GM12874 (cell line): Measurements from ENCODE around the gene PIGN.

Source experiments
- TF ChIP-seq, protein P1 (sequence below): IDR thresholded peaks from 2 replicates; pipeline ENCODE4 v1.5.1; 2011; ENCODE audit warnings: low read depth, mild to moderate bottlenecking, control low read depth, low read length, moderate library complexity; ENCODE audit not compliant: insufficient read depth

The PIGN gene

DNA sequence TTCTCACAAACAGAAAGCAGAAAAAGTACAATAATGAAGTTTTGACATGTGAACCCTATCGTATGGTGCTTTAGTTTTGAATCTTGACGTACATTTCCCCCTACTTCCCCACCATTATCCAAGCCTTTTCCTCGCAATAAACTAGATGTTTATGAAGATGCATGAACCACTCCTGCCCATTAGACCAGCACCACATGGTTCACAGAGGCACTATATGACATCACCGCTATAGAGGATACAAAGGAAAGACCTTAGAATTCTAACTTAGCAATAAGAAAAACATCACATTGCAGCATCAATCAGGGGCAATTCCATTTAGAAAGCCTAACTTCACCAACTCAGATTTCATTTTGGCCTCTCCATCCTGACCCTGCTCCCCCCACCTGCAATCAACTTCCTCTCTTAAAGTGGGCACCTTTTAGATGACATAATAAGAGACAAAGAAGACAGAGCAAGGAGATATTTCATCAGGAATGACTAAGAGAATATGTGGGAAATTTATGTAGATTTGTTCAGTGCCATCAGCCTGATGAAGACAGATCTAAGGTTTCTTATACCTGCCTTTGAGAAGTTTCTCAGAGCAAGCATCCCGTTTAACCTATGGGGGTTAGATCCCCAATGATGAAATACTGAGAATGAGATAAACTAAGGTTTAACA is 124.9 kb downstream of the PIGN start:
- TF ChIP-seq, protein P1, sequence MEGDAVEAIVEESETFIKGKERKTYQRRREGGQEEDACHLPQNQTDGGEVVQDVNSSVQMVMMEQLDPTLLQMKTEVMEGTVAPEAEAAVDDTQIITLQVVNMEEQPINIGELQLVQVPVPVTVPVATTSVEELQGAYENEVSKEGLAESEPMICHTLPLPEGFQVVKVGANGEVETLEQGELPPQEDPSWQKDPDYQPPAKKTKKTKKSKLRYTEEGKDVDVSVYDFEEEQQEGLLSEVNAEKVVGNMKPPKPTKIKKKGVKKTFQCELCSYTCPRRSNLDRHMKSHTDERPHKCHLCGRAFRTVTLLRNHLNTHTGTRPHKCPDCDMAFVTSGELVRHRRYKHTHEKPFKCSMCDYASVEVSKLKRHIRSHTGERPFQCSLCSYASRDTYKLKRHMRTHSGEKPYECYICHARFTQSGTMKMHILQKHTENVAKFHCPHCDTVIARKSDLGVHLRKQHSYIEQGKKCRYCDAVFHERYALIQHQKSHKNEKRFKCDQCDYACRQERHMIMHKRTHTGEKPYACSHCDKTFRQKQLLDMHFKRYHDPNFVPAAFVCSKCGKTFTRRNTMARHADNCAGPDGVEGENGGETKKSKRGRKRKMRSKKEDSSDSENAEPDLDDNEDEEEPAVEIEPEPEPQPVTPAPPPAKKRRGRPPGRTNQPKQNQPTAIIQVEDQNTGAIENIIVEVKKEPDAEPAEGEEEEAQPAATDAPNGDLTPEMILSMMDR, result no peak

- TF ChIP-seq, protein P1, result no peak
Measured at GRCh38 chr18:62060820-62061219, 126.0 kb downstream of the PIGN start.

DNA sequence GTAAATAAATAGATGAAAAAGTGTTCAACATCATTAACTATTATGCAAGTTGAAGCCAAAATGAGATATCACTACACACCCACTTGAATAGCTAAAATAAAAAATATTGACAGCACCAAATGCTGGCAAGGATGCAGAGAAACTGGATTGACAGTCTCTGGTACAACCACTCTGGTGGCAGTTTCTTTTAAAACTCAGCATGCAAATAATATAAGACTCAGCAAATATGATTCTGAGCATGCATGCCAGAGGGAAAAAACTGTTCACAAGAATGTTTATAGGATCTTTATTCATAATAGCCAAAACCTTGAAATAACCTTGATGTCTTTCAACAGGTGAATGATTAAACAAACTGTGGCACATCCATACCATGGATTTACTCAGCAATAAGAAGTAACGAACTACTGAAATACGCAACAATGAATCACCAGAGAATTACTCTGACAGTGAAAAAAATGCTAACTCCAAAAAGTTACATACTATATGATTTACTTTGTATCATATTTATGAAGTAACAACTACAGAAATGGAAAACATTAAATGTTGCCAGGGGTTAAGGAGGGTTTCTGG is 131.8 kb downstream of the PIGN start:
- TF ChIP-seq, protein P1, result no peak

- TF ChIP-seq, protein P1, result no peak
Measured at GRCh38 chr18:62048279-62048678, 138.6 kb downstream of the PIGN start.

- TF ChIP-seq, protein P1, result no peak
Measured at GRCh38 chr18:62045316-62045715, 141.5 kb downstream of the PIGN start.

DNA sequence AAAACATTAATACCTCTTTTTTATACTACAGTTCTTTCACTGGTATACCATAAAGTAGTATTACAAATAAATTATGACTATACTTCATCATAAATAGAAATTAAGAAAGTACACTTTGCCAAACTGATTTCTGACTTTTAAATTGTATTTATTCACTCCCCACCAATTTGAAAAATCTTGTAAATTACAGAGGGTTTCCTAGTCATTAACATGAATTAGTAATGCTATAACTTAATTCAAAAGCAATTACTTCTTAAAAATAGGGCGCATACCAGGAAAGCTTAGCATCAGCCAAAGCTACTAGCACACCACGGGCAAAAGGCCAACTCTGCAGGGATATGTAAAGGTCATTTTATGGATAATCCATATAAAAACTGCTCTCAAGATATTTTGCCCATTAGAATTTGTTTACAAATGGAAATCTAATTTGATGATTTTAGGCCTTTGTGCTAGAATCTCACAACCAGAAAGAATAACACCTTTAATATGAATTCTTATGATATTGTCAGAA is 142.3 kb downstream of the PIGN start:
- TF ChIP-seq, protein P1, result no peak

GRCh38 chr18:62037989-62038778 is 148.7 kb downstream of the PIGN start:
- TF ChIP-seq, protein P1, result no peak
